8988T (cell line): ENCODE data around the gene CCDC50.

Experiments used
- DNase-seq: peaks from one replicate; pipeline ENCODE4 v3.0.0; 2011

Gene CCDC50

GRCh38 chr3:191381303-191381702, 52.1 kb downstream of the CCDC50 start:
- no peak for DNase-seq

GRCh38 chr3:191382661-191383060, 53.5 kb downstream of the CCDC50 start:
- DNase-seq = no peak

DNA sequence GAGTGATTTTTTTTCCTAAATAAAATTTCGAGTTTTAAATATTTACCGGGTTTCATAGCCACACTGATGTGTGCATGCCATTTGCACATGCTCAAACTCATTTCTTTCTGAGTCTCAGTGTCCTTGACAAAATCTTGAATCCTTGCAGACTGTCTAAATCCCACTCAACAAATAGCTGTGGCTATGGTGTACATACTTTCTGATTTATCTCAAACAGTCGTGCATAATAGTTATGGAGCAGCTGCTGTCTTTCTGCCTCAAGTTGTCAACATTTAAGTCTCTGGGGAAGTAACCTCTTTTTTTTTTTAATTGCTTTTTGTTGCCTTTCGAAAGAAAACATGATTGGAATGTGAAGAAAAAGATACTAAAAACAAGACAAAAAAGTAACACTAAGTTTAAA, 53.9 kb downstream of the CCDC50 start:
- no peak for DNase-seq

DNA sequence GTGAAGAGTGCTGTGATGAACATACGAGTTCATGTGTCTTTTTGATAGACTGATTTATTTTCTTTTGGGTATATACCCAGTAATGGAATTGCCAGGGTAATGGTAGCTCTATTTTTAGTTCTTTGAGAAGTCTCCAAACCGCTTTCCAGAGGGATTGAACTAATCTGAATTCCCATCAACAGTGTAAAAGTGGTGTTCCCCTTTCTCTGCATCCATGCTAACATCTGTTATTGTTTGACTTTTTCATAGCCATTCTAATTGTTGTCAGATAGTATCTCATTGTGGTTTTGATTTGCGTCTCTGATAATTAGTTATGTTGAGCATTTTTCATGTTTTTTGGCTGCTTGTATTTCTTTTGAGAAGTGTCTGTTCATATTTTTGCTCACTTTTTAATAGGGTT, 55.9 kb downstream of the CCDC50 start:
- no peak for DNase-seq

GRCh38 chr3:191387441-191388077, 58.4 kb downstream of the CCDC50 start:
- DNase-seq = no peak

- no peak for DNase-seq
These were observed 59.6 kb downstream of the CCDC50 start for GRCh38 chr3:191388823-191389222.

- DNase-seq = no peak
These were observed 61.4 kb downstream of the CCDC50 start for GRCh38 chr3:191390580-191390979.

DNA sequence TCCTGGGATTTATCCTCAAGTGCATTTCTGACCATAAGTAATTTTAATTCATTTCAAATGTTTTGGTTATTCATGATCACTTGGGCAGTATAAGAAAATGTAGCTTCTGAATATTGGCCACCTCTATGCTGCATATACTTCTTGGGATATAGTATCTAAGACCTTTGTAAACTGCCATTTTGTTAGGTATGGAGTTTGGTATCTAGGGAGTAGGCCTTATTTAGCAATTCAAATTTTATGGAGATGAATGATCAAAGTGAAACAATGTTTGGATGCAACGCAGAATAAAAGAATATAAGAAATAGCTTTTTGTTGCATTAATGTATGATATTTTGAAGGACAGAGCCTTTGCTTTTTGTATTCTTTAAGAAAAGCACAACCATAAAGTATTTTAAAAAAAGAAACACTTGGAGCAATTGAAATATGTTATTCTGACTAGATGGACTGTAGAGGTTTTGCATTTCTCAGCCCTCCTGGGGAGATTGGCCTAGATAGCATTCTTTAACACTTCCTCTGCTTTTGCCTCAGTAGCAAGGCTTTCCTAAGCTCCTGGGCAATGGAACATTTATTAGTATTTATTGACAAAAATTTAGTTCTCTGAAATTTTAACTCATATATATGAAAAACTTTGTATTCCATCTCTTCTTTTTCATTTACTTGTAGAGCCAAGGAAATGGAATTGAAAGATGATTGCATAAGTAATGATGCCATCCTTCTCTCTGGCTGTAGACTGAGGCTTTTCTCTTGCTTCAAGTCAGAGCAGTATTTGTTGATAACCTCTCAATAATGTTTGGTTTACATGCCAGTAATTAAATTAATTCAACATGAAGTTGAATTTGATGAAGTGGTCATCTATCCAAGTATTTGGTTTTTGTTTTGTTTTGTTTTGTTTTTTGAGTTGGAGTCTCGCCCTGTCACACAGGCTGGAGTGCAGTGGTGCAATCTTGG, 62.9 kb downstream of the CCDC50 start:
- no peak for DNase-seq

DNA sequence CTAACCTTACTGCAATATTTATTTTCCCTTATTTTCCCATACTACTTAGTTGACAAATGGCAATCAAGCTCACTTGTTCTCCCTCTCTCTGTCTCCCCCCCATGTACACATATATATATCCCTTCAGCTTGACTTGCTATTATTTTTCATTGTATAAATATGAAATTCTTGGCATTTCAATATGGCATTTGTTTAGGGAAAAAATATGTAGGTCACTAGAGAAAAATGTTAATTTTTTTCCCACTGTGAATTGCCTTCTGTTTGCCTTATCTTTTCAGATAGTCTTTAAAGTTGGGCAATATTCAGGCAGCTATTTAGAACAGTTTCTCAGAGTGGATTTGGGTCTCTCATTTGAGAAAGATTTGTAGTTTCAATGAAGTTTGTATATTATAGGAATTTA, 64.0 kb downstream of the CCDC50 start:
- DNase-seq = no peak

GRCh38 chr3:191397771-191398170, 68.6 kb downstream of the CCDC50 start:
- DNase-seq = no peak

DNA sequence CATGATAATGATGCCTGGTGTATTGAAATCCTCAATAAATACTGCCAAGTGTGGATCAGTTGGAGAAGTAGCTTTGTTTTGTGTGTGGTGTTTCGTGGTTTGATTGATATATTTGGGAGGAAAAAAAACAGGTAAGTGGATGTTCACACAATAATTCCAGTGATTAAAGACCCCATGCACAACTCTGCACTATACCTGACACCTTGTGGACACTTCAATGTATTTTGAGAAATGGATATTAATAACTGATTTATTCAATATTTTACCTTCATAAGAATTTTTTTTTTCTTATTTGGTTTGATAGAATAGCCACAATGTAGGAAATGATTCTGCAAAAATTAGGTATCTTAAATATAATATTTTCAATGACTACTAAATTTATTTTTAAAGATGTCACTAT, 69.4 kb downstream of the CCDC50 start:
- no peak for DNase-seq

DNA sequence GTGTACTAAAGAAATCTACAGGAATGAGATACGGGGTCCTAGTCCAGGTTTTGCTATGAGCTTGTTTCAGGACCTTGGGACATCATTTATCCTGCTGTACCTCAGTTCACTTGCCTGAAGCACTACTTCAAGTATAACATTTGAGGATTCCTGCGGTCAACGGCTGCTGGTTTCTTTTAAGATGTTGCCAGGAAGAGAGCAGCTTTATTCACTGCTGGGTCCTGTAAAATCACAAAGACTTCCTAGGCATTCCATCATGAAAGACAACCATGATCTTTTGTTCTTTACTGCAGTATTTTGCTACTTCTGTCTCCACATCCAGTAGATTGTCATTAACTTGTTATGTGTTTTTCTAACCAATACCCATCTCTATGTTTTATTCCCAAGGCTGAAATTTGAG, 70.7 kb downstream of the CCDC50 start:
- no peak for DNase-seq

DNA sequence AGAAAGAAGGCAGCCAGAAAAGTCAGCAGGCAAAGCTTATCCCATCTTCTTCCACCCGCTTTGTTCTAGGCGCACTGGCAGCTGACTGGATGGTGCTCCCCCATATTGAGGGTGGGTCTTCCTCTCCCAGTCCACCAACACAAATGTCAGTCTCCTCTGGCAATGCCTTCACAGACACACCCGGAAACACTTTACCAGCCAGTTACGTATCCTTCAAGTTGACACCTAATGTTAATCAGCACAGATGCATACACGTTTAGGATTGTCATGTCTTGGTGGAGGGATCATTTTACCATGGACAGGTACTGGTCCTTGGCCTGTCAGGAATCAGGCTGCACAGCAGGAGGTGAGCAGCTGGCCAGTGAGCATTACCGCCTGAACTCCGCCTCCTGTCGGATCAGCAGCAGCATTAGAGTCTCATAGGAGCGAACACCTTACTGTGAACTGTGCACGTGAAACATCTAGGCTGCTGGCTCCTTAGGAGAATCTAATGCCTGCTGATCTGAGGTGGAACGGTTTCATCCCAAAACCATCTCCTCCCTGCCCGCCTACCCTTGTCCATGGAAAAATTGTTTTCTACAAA, 72.7 kb downstream of the CCDC50 start:
- no peak for DNase-seq

DNA sequence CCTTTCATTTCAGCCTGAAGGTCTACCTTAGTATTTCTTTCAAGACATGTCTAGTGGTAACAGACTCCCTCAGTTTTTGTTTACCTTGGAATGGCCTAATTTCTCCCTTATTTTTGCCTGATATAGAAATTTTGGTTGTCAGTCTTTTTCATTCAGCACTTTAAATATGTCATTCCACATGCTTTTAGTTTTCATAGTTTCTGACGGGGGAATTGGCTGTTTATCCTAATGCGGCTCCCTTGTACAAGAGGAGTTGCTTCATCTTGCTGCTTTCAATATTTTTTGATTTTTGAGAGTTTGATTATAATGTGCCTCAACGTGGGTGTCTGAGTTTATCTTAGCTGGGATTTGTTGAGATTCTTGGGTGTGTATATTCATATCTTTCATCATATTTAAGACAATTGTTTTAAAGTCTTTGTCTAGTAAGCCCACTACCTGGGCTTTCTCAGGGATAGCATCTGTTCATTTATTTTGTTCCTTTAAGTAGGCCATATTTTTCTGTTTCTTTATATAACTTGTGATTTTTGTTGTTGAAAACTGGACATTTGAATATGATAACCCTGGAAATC, 80.7 kb downstream of the CCDC50 start:
- no peak for DNase-seq

- no peak for DNase-seq
These were observed 83.6 kb downstream of the CCDC50 start for GRCh38 chr3:191412759-191413158.

GRCh38 chr3:191414286-191414685, 85.1 kb downstream of the CCDC50 start:
- no peak for DNase-seq

GRCh38 chr3:191414732-191415131, 85.5 kb downstream of the CCDC50 start:
- no peak for DNase-seq

DNA sequence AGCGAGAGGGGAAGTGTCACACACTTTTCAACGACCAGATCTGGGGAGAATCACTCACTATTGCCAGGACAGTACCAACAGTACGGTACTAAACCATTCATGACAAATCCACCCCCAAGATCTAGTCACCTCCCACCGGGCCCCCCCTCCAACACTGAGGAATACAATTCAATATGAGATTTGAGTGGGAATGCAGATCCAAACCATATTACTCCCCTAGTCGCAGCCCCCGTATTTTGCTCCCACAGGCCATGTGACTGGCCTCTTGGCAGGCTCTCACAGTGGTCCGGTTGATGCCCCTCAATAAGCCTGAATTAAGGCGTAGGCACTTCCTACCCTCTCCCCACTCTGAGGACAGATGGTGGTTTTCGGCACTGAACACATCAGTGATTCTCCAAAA, 86.4 kb downstream of the CCDC50 start:
- DNase-seq = no peak

DNA sequence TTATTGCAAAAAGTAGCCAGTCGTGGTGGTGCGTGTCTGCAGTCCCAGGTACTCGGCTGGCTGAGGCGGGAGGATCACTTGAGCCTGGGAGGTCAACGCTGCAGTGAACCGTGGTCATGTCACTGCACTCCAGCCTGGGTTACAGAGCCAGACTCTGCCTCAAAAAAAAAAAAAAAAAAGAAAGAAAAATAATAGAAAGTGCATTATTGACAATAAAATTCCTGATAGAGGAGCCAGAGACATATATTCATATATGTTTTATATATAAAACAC, 88.2 kb downstream of the CCDC50 start:
- no peak for DNase-seq

GRCh38 chr3:191420771-191421170, 91.6 kb downstream of the CCDC50 start:
- DNase-seq = no peak

DNA sequence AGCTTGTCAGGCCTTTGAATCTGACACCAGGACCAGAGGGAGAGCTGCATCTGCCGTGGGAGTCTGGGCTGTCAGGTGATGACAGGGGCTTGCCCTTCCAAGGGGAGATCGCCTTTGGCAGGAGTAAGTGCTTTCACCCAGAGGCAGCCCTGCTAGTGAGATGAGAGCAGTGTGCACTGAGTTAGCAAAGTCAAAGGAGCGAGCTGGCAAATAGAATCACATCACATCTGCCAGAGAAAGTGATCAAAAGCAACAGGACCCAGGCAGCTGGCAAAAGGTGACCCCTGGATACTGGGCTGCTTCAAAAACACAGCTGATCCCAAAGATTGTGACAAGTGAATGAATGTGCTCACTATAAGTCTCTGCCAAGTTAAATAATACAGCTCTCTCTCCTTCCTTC, 95.7 kb downstream of the CCDC50 start:
- DNase-seq = no peak

- DNase-seq = no peak
These were observed 96.1 kb downstream of the CCDC50 start for GRCh38 chr3:191425322-191425734.

GRCh38 chr3:191426311-191426710, 97.1 kb downstream of the CCDC50 start:
- DNase-seq = no peak

DNA sequence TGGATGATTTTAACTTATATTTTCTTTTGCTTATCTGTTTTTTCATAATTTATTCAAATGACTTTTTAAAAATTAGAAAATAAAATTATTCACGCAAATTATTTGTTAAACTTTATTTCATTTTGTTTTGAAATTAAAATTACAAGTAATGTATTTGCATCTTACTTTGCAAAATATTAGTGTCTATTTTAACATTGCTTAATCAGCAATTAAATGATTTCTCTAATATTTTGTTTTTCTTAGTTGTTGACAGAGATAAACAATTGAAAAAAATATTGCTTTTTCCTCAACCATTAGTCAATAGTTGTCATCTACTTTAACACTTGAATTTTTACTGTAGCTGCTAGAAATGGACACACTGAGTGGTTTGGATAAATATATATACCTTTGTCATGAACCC, 99.0 kb downstream of the CCDC50 start:
- DNase-seq = no peak
